ENCODE data around the gene FLNA.

The FLNA gene

GRCh38 chrX:154355776-154356140 lies 18.7 kb downstream of the FLNA start:
- no peak for TF ChIP-seq ZNF70 (CRISPR knock-in tag; IDR thresholded peaks at IDR 0.05)
- ATAC-seq, result no peak

DNA sequence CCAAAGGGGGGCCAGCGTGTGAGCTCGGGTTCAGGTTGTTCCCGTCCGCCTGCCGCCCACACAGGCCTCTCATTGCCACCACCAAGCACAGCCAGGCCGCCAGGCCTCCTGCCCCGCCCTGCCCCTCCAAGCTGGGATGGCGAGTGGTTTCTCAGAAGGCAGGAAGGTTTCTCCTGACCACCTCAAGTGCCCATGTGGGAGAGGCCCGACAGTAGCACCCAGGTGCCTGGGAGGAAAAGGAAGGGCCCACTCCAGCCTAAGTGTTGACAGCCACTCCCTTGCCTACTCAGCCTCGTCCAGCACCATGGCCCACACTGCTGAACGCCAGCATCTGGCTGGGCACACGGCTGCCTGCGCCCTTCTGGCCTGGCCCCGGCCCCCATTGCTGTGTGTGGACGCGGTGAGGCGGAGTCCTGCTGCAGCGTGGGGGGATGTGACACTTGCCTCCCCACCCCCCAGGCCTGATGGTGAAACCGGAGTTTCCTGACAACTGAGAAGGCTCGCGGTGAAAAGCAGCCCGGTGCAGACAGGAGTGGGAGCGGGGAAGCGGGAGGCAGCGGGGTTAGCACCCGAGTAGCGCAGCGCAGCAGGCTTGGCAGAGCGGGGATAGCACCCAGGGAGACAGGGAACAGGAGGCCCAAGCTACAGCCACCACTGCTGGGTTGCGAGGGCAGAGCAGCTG lies 19.2 kb downstream of the FLNA start:
- ATAC-seq, result no peak
- TF ChIP-seq BACH2 (CRISPR knock-in tag; IDR thresholded peaks at IDR 0.05; ENCODE audit: borderline replicate concordance) (no peak), GLIS3 (CRISPR knock-in tag; IDR thresholded peaks at IDR 0.05) (no peak), ZNF8 (CRISPR knock-in tag; IDR thresholded peaks at IDR 0.05) (no peak), CSDC2 (CRISPR knock-in tag; IDR thresholded peaks at IDR 0.05) (no peak), TSHZ2 (CRISPR knock-in tag; IDR thresholded peaks at IDR 0.05) (no peak), TCF4 (CRISPR knock-in tag; IDR thresholded peaks at IDR 0.05; ENCODE audit: borderline replicate concordance) (no peak), ZFP3 (CRISPR knock-in tag; IDR thresholded peaks at IDR 0.05) (no peak), OSR1 (CRISPR knock-in tag; IDR thresholded peaks at IDR 0.05) (no peak), ZNF565 (CRISPR knock-in tag; conservative IDR thresholded peaks at IDR 0.05; ENCODE audit: low read depth) (no peak), ARNTL (CRISPR knock-in tag; IDR thresholded peaks at IDR 0.05; ENCODE audit: borderline replicate concordance, low read depth) (no peak), CSRNP3 (CRISPR knock-in tag; IDR thresholded peaks at IDR 0.05) (no peak), TOX (CRISPR knock-in tag; IDR thresholded peaks at IDR 0.05; ENCODE audit: borderline replicate concordance) (no peak), ISL1 (CRISPR knock-in tag; IDR thresholded peaks at IDR 0.05) (no peak), RARB (CRISPR knock-in tag; IDR thresholded peaks at IDR 0.05) (no peak), PPARA (CRISPR knock-in tag; IDR thresholded peaks at IDR 0.05; ENCODE audit: borderline replicate concordance) (no peak)
- TF ChIP-seq, protein P1, sequence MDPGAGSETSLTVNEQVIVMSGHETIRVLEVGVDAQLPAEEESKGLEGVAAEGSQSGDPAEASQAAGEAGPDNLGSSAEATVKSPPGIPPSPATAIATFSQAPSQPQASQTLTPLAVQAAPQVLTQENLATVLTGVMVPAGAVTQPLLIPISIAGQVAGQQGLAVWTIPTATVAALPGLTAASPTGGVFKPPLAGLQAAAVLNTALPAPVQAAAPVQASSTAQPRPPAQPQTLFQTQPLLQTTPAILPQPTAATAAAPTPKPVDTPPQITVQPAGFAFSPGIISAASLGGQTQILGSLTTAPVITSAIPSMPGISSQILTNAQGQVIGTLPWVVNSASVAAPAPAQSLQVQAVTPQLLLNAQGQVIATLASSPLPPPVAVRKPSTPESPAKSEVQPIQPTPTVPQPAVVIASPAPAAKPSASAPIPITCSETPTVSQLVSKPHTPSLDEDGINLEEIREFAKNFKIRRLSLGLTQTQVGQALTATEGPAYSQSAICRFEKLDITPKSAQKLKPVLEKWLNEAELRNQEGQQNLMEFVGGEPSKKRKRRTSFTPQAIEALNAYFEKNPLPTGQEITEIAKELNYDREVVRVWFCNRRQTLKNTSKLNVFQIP (CRISPR knock-in tag; IDR thresholded peaks at IDR 0.05; ENCODE audit: borderline replicate concordance, low read depth), result no peak
- TF ChIP-seq, protein P2, sequence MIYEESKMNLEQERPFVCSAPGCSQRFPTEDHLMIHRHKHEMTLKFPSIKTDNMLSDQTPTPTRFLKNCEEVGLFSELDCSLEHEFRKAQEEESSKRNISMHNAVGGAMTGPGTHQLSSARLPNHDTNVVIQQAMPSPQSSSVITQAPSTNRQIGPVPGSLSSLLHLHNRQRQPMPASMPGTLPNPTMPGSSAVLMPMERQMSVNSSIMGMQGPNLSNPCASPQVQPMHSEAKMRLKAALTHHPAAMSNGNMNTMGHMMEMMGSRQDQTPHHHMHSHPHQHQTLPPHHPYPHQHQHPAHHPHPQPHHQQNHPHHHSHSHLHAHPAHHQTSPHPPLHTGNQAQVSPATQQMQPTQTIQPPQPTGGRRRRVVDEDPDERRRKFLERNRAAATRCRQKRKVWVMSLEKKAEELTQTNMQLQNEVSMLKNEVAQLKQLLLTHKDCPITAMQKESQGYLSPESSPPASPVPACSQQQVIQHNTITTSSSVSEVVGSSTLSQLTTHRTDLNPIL (CRISPR knock-in tag; IDR thresholded peaks at IDR 0.05; ENCODE audit: low read depth), result no peak
- TF ChIP-seq, protein P3, sequence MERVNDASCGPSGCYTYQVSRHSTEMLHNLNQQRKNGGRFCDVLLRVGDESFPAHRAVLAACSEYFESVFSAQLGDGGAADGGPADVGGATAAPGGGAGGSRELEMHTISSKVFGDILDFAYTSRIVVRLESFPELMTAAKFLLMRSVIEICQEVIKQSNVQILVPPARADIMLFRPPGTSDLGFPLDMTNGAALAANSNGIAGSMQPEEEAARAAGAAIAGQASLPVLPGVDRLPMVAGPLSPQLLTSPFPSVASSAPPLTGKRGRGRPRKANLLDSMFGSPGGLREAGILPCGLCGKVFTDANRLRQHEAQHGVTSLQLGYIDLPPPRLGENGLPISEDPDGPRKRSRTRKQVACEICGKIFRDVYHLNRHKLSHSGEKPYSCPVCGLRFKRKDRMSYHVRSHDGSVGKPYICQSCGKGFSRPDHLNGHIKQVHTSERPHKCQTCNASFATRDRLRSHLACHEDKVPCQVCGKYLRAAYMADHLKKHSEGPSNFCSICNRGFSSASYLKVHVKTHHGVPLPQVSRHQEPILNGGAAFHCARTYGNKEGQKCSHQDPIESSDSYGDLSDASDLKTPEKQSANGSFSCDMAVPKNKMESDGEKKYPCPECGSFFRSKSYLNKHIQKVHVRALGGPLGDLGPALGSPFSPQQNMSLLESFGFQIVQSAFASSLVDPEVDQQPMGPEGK (CRISPR knock-in tag; IDR thresholded peaks at IDR 0.05; ENCODE audit: borderline replicate concordance), result no peak

DNA sequence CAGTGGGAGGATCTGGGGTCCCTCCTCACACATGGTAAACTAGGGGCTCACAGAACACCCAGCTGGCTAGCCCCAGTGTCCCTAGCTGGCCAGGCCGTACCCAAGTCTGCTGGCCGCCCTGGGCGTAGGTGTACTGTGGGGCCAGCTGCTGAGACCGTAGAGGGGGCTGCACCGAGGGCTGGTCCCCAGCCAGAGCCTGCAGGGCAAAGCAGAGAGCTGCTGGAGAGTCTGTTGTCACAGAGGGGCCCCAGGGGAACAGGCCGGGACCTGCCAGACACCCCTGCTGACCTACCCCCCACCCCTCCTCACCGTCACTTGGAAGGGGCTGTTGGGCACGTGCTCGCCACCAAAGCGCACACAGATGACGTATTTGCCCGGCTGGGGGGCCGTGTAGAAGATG lies 19.9 kb downstream of the FLNA start:
- TF ChIP-seq SNAI2 (CRISPR knock-in tag; IDR thresholded peaks at IDR 0.05), result no peak
- TF ChIP-seq, protein P2 (CRISPR knock-in tag; IDR thresholded peaks at IDR 0.05; ENCODE audit: low read depth), result no peak
- no peak for TF ChIP-seq ZNF8 (CRISPR knock-in tag; IDR thresholded peaks at IDR 0.05)
- ATAC-seq, result no peak
